ENCODE measurements around the gene RBBP8. TPM values are rescaled to one million over a fixed set of nuclear protein-coding genes. Genes with fewer than 3 reads are reported as not detected.

Gene RBBP8
- total RNA-seq = 12.6 and 13.3 TPM in 2 replicates

DNA sequence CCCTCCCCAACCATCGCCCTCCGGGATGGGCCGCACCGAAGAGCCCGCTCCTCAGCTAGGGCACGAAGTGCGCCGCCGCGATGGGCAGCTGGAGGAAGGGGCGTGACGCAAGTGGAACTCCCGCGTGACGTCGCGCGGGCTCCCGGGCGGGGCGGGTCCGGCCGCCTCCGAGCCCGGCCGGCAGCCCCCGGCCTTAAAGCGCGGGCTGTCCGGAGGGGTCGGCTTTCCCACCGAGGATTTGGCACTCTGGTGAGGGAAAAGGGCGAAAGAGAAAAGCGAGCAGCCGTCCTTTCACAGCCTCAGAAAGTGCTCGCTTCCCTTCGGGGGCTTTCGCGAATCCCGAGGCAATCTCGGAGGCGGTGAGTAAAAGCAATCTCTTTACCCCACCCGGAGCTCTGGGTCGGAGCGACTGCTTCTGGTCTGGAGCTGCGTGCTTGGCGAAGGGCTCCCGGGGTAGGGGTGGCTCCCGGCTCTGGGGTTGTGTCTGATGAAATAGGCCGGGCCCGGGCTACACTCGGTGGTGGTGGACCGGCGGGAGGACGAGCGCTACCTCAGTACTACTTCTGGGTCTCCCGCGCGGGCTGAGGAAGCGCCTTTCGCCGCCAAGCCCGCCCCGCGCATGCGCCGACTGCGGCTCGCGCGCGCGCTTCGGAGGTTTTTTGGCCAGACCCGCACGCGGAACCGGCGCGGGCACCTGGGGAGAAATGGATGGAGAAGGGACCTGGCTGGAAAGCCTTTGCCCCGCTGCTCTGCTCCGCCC, at the start of gene RBBP8:
Gene RBBP8, plus strand, starts transcription at position 123 of the 760 bp plus-strand sequence. CDS start 3,524 bp downstream, outside the sequence.

Other genes with a start within 250 kb of the RBBP8 start
- 8.7 and 17.1 TPM in 2 replicates for gene CABLES1, start 202.2 kb downstream of the RBBP8 start, total RNA-seq